HepG2 (cell line): Measurements from ENCODE around the gene SPINDOC. TPM values are rescaled to one million over a fixed set of nuclear protein-coding genes. Genes with fewer than 3 reads are reported as not detected.
A peak's percentile ranks its signal among the peaks of the same experiment; 100 is the strongest.

Experiments used
- ARID2 ChIP-seq: sonication (generic); formaldehyde crosslinking; IDR thresholded peaks from 2 replicates; pipeline ENCODE4 v1.8.1; 2022; ENCODE audit warnings: mild to moderate bottlenecking, missing genetic modification reagents, borderline replicate concordance
- BRD4 ChIP-seq: sonication (generic); formaldehyde crosslinking; IDR thresholded peaks from 2 replicates; pipeline ENCODE4 v1.4.0; 2020; ENCODE audit warnings: missing genetic modification reagents
- CERS6 ChIP-seq: sonication (generic); formaldehyde crosslinking; IDR thresholded peaks from 2 replicates; pipeline ENCODE4 v1.5.0; 2020; ENCODE audit warnings: missing genetic modification reagents
- CREB1 ChIP-seq, 2 experiments: fragments of 450-650 bp in 1 of 2; IDR thresholded peaks; 2 replicates each; pipeline ENCODE4 v1.6.1; 2016 to 2017; ENCODE audit warnings: control low read depth in 1 of 2, mild to moderate bottlenecking in 1 of 2, missing compliant biosample characterization in 1 of 2, missing genetic modification characterization in 1 of 2
- GABPB1 ChIP-seq: IDR thresholded peaks from 2 replicates; pipeline ENCODE4 v1.6.1; 2016; ENCODE audit warnings: mild to moderate bottlenecking, missing genetic modification reagents, moderate library complexity, missing compliant biosample characterization
- HDAC2 ChIP-seq: sonication (generic); formaldehyde crosslinking; IDR thresholded peaks from 2 replicates; pipeline ENCODE4 v1.4.0; 2020; ENCODE audit warnings: missing genetic modification reagents
- HNF4G ChIP-seq, 2 experiments: sonication (generic) in 1 of 2; formaldehyde crosslinking in 1 of 2; IDR thresholded peaks; 2 replicates each; pipeline versions ENCODE4 v1.4.0 to v1.6.1; 2011 to 2020; ENCODE audit warnings: borderline replicate concordance in 2 of 2, low read depth in 2 of 2, mild to moderate bottlenecking in 2 of 2, low read length in 1 of 2, missing genetic modification reagents in 1 of 2, moderate library complexity in 1 of 2
- ISL2 ChIP-seq: sonication (generic); formaldehyde crosslinking; IDR thresholded peaks from 2 replicates; pipeline ENCODE4 v1.5.0; 2020; ENCODE audit warnings: missing genetic modification reagents
- KAT2B ChIP-seq: fragments of 150-350 bp; IDR thresholded peaks from 2 replicates; pipeline ENCODE4 v1.6.1; 2014; ENCODE audit warnings: low read depth, low read length, borderline replicate concordance
- KLF13 ChIP-seq: sonication (generic); formaldehyde crosslinking; IDR thresholded peaks from 2 replicates; pipeline ENCODE4 v1.4.0; 2020; ENCODE audit warnings: mild to moderate bottlenecking, missing genetic modification reagents
- MLXIP ChIP-seq: sonication (generic); formaldehyde crosslinking; IDR thresholded peaks from 2 replicates; pipeline ENCODE4 v1.9.0; 2021; ENCODE audit warnings: missing genetic modification reagents, borderline replicate concordance
- NR2F2 ChIP-seq: IDR thresholded peaks from 2 replicates; pipeline ENCODE4 v1.6.1; 2012; ENCODE audit warnings: low read depth, inconsistent platforms, borderline replicate concordance
- RARA ChIP-seq: IDR thresholded peaks from 2 replicates; pipeline ENCODE4 v1.6.1; 2016; ENCODE audit warnings: missing genetic modification reagents, missing compliant biosample characterization
- SATB2 ChIP-seq: sonication (generic); formaldehyde crosslinking; IDR thresholded peaks from 2 replicates; pipeline ENCODE4 v1.5.0; 2020; ENCODE audit warnings: missing genetic modification reagents
- SIN3A ChIP-seq: IDR thresholded peaks from 2 replicates; pipeline ENCODE4 v1.6.1; 2011; ENCODE audit warnings: low read depth, mild to moderate bottlenecking, control low read depth, low read length, borderline replicate concordance
- SNAPC5 ChIP-seq: sonication (generic); formaldehyde crosslinking; IDR thresholded peaks from 2 replicates; pipeline ENCODE4 v1.8.1; 2023; ENCODE audit warnings: mild to moderate bottlenecking, missing genetic modification reagents, borderline replicate concordance
- ZBTB1 ChIP-seq: sonication (generic); formaldehyde crosslinking; IDR thresholded peaks from 2 replicates; pipeline ENCODE4 v1.4.0; 2020; ENCODE audit warnings: missing genetic modification reagents, borderline replicate concordance
- ZFY ChIP-seq: sonication (generic); formaldehyde crosslinking; IDR thresholded peaks from 2 replicates; pipeline ENCODE4 v1.4.0; 2020; ENCODE audit warnings: missing genetic modification reagents
- ZNF20 ChIP-seq: sonication (generic); formaldehyde crosslinking; IDR thresholded peaks from 2 replicates; pipeline ENCODE4 v1.4.0; 2020; ENCODE audit warnings: mild to moderate bottlenecking, moderate library complexity, missing genetic modification reagents
- ZNF441 ChIP-seq: sonication (generic); formaldehyde crosslinking; IDR thresholded peaks from 2 replicates; pipeline ENCODE4 v1.7.0; 2021; ENCODE audit warnings: missing genetic modification reagents, borderline replicate concordance
- ZNF775 ChIP-seq: sonication (generic); formaldehyde crosslinking; IDR thresholded peaks from 2 replicates; pipeline ENCODE4 v1.4.0; 2020; ENCODE audit warnings: missing genetic modification reagents, mild to moderate bottlenecking, moderate library complexity, borderline replicate concordance
- ZNF816 ChIP-seq: sonication (generic); formaldehyde crosslinking; IDR thresholded peaks from 2 replicates; pipeline ENCODE4 v1.8.0; 2022; ENCODE audit warnings: missing genetic modification reagents, mild to moderate bottlenecking, borderline replicate concordance
- ZXDC ChIP-seq: sonication (generic); formaldehyde crosslinking; IDR thresholded peaks from 2 replicates; pipeline ENCODE4 v1.5.0; 2020; ENCODE audit warnings: mild to moderate bottlenecking, missing genetic modification reagents
- polyA plus RNA-seq, 8 experiments: library from polyadenylated mRNA; depleted of rRNA in 3 of 8; stranded (reverse) in 7 of 8; unstranded in 1 of 8; fragments of >200 nt; fragmentation: Illumina TruSeq in 4 of 8; extraction: Trizol in 4 of 8; gene quantifications; 2 replicates each; pipeline versions ENCODE4 v1.2.1 to v1.2.3, GENCODE V29; 2011 to 2016; ENCODE audit warnings: low read depth in 4 of 8, missing spikeins in 1 of 8, mixed read lengths in 1 of 8; ENCODE audit not compliant: insufficient read depth in 1 of 8
- total RNA-seq, 5 experiments: library from RNA; depleted of rRNA; stranded (reverse); fragments of >200 nt; fragmentation: Illumina TruSeq; extraction: Trizol; gene quantifications; 2 replicates each; pipeline ENCODE4 v1.2.3, GENCODE V29; 2016; ENCODE audit warnings: low read depth in 1 of 5

Gene SPINDOC
- total and polyA plus RNA-seq, 2 of the 13 experiments (the other 11 are each of a cell fraction or from before 2014, with no cell fraction given) = 21.4 to 29.9 TPM

- 0 out of 2 replicates have a peak, but pooled peaks have one; percentile 61 for TF ChIP-seq HNF4G (IDR thresholded peaks at IDR 0.05; ENCODE audit: borderline replicate concordance, low read depth, low read length)
- TF ChIP-seq HNF4G (CRISPR knock-in tag; IDR thresholded peaks at IDR 0.05; ENCODE audit: borderline replicate concordance, low read depth) = no peak
- no peak for TF ChIP-seq KAT2B
- TF ChIP-seq CREB1 (IDR thresholded peaks at IDR 0.05) = no peak
- no peak for TF ChIP-seq CREB1 (CRISPR knock-in tag; IDR thresholded peaks at IDR 0.05)
- no peak for TF ChIP-seq SATB2 (CRISPR knock-in tag)
- no peak for TF ChIP-seq MLXIP
- no peak for TF ChIP-seq SNAPC5 (CRISPR knock-in tag)
- TF ChIP-seq ZBTB1 (CRISPR knock-in tag) = no peak
- TF ChIP-seq KLF13 (CRISPR knock-in tag) = no peak
- TF ChIP-seq ZXDC = no peak
- peak; percentile 99 for TF ChIP-seq ZFY (CRISPR knock-in tag)
- TF ChIP-seq RARA (CRISPR knock-in tag) = no peak
- TF ChIP-seq CERS6 (CRISPR knock-in tag) = no peak
- TF ChIP-seq GABPB1 (CRISPR knock-in tag) = peak; percentile 88
- TF ChIP-seq ARID2 = no peak
- TF ChIP-seq BRD4 (CRISPR knock-in tag) = no peak
- peak; percentile 97 for TF ChIP-seq ZNF816 (CRISPR knock-in tag)
- TF ChIP-seq HDAC2 (CRISPR knock-in tag) = no peak
- TF ChIP-seq ZNF441 (CRISPR knock-in tag) = no peak
- no peak for TF ChIP-seq NR2F2
- no peak for TF ChIP-seq ZNF775
- TF ChIP-seq ISL2 (CRISPR knock-in tag) = peak; percentile 27; the same call in 1 of the 2 replicates
- peak; percentile 63; the same call in 1 of the 2 replicates for TF ChIP-seq SIN3A
- TF ChIP-seq ZNF20 (CRISPR knock-in tag) = no peak
These were observed 25.6 kb downstream of the SPINDOC start, which contains the start of gene MARK2 (continued) for GRCh38 chr11:63838678-63839507.
